ENCODE measurements around the gene CLCF1. TPM values are rescaled to one million over a fixed set of nuclear protein-coding genes. Genes with fewer than 3 reads are reported as not detected.

CLCF1 gene
- total RNA-seq, 1 experiment from 2014 or later, result 2.1 TPM

DNA sequence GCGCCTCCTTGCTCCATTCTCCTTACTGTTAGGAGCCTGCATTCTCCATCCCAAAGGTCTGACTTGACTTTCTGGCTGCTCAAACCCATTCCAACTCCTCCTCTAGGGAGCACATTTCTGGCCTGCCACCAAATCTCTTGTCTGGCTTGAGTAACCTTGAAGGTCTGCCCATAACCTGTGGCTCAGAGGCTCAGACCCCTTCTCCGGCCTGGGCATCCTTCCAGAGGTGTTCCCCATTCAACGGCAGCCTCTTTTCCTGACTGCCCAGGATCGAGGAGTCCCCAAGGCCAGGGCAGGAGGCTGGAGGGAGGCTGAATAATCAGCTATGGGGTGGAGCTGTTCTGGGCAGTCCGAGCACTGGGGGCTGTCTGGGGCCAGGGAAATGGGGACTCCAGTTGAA is 20.6 kb upstream of the CLCF1 start:
- no peak overlapping the region for H3K4ac ChIP-seq (ENCODE audit: low read depth, low read length)
- no CpG with 5 or more reads among the region's 5 CpGs for WGBS (ENCODE audit: extremely low coverage, insufficient read length, low lambda C conversion rate)
- H3K36me3 Mint-ChIP-seq (ENCODE audit: insufficient read depth in 1 of 3, low read depth in 3 of 3), result peaks cover 19 to 42% (median 38%) of the 10 kb centered on the region in 3 experiments
- H2AK5ac ChIP-seq (ENCODE audit: insufficient read length, low read length), result no peak overlapping the region
- no peaks in the 10 kb centered on the region for H3K79me2 ChIP-seq (ENCODE audit: insufficient read depth, low read length)
- H3K23ac ChIP-seq (ENCODE audit: insufficient read length, low read depth, low read length), result no peak overlapping the region
- no peak overlapping the region for H3K56ac ChIP-seq (ENCODE audit: insufficient read length, low read depth, low read length)
- no peak for DNase-seq
- H2AFZ ChIP-seq (ENCODE audit: low read length), result no peak overlapping the region
- no peak for TF ChIP-seq CTCF (conservative IDR thresholded peaks at IDR 0.05)
- no peak overlapping the region for H2BK5ac ChIP-seq (ENCODE audit: insufficient read length, low read length)
- no peak overlapping the region for H3K14ac ChIP-seq (ENCODE audit: insufficient read depth, low read length)
- H3K27ac Mint-ChIP-seq, result peak overlapping the region in 1 of 3 experiments; percentile 59; a peak in 1 of 7 replicates
- no peak overlapping the region for H4K5ac ChIP-seq (ENCODE audit: insufficient read length, low read depth, low read length)
- no peak overlapping the region for H4K8ac ChIP-seq (replicated peaks; ENCODE audit: insufficient read length, low read depth, low read length)
- no peak overlapping the region for H2BK120ac ChIP-seq (ENCODE audit: low read depth, low read length, poor library complexity, severe bottlenecking)
- H3K27ac ChIP-seq (ENCODE audit: insufficient read length, low read depth, low read length), result no peak overlapping the region
- H3K9me3 Mint-ChIP-seq, result no peaks in the 10 kb centered on the region; a peak in 1 of 5 replicates
- H3K4me1 ChIP-seq (ENCODE audit: insufficient read depth, low read length), result no peaks in the 10 kb centered on the region; the same call in 1 of the 2 replicates
- H3K4me1 Mint-ChIP-seq, result peaks cover 26 to 30% of the 10 kb centered on the region in 2 experiments
- H3K4me3 Mint-ChIP-seq, result peak overlapping the region; percentile 44 to 47; a peak in 4 of 5 replicates
- H2BK15ac ChIP-seq (ENCODE audit: low read depth, low read length), result no peak overlapping the region
- no peak overlapping the region for H3T11ph ChIP-seq (ENCODE audit: low read length)
- no peaks in the 10 kb centered on the region for H4K20me1 ChIP-seq (ENCODE audit: control insufficient read depth, insufficient read depth, insufficient read length)
- no peak overlapping the region for H4K91ac ChIP-seq (ENCODE audit: insufficient read length, low read depth, low read length)
- H3K4me2 ChIP-seq (ENCODE audit: insufficient read depth, insufficient read length, low read length), result no peak overlapping the region
- no peak overlapping the region for H2BK12ac ChIP-seq (ENCODE audit: insufficient read length, low read depth, low read length)
- H3K9me3 ChIP-seq (ENCODE audit: control insufficient read depth, low read depth, low read length), result no peaks in the 10 kb centered on the region
- no peak overlapping the region for H3K9ac ChIP-seq (ENCODE audit: extremely low read depth, insufficient read length, low read length)
- no peaks in the 10 kb centered on the region for H3K27me3 Mint-ChIP-seq (ENCODE audit: low read depth)
- no peaks in the 10 kb centered on the region for H3K27me3 ChIP-seq (ENCODE audit: insufficient read depth, low read length)
- H2BK20ac ChIP-seq (ENCODE audit: low read depth, low read length, poor library complexity, severe bottlenecking), result no peak overlapping the region
- H3K18ac ChIP-seq (ENCODE audit: insufficient read length, low read depth, low read length), result no peak overlapping the region
- H3K79me1 ChIP-seq (ENCODE audit: insufficient read depth, low read depth, low read length, poor library complexity, severe bottlenecking), result no peaks in the 10 kb centered on the region
- peaks cover 13% of the 10 kb centered on the region for H3K23me2 ChIP-seq (ENCODE audit: insufficient read length, low read depth, low read length, poor library complexity, severe bottlenecking)

Data from H9 (cell line).